KMS-11 (cell line): Measurements from ENCODE around the gene PTGR1.
A peak's percentile ranks its signal among the peaks of the same experiment; 100 is the strongest.
"Not testable (repeated sequence)": the region's sequence is repeated elsewhere in the genome, so short reads cannot be mapped to it uniquely, and the experiment has no call there.

Experiments used
- H2AFZ ChIP-seq: fragments of 200-600 bp; sonication (generic); 2 replicates; pipeline ENCODE4 v1.6.1; 2016; ENCODE audit warnings: antibody characterized with exemption, mixed run types, low read depth
- H3K27ac ChIP-seq: fragments of 200-600 bp; sonication (generic); 2 replicates; pipeline ENCODE4 v1.6.1; 2016; ENCODE audit warnings: mild to moderate bottlenecking, mixed run types
- H3K27me3 ChIP-seq: fragments of 200-600 bp; sonication (generic); 2 replicates; pipeline ENCODE4 v1.6.1; 2017; ENCODE audit warnings: mild to moderate bottlenecking, low read depth, mixed run types, moderate library complexity; ENCODE audit not compliant: insufficient read depth
- H3K36me3 ChIP-seq: fragments of 200-600 bp; sonication (generic); 2 replicates; pipeline ENCODE4 v1.6.1; 2017; ENCODE audit warnings: mild to moderate bottlenecking, mixed run types; ENCODE audit not compliant: insufficient read depth
- H3K4me1 ChIP-seq: fragments of 200-600 bp; sonication (generic); 2 replicates; pipeline ENCODE4 v1.6.1; 2016; ENCODE audit warnings: mild to moderate bottlenecking, low read depth, mixed run types; ENCODE audit not compliant: poor library complexity, severe bottlenecking
- H3K4me2 ChIP-seq: fragments of 200-600 bp; sonication (generic); 2 replicates; pipeline ENCODE4 v1.7.0; 2016; ENCODE audit warnings: mild to moderate bottlenecking, mixed run types
- H3K4me3 ChIP-seq: fragments of 200-600 bp; sonication (generic); IDR thresholded peaks from 2 replicates; pipeline ENCODE4 v1.6.1; 2017; ENCODE audit warnings: low read depth, low read length, mixed read lengths; ENCODE audit not compliant: insufficient read depth
- H3K79me2 ChIP-seq: fragments of 200-600 bp; sonication (generic); 2 replicates; pipeline ENCODE4 v1.6.1; 2016; ENCODE audit warnings: low read depth, mixed run types; ENCODE audit not compliant: insufficient read depth
- H3K9ac ChIP-seq: fragments of 200-600 bp; sonication (generic); 2 replicates; pipeline ENCODE4 v1.6.1; 2016; ENCODE audit warnings: mild to moderate bottlenecking, mixed run types
- H4K20me1 ChIP-seq: fragments of 200-600 bp; sonication (generic); 2 replicates; pipeline ENCODE4 v1.6.1; 2016; ENCODE audit warnings: mild to moderate bottlenecking, mixed run types; ENCODE audit not compliant: insufficient read depth
- CTCF ChIP-seq: fragments of 200-600 bp; sonication (generic); conservative IDR thresholded peaks from 2 replicates; pipeline ENCODE4 v1.6.1; 2017; ENCODE audit warnings: low read depth, mild to moderate bottlenecking, antibody characterized with exemption, low read length, moderate library complexity, mixed read lengths

Gene PTGR1

GRCh38 chr9:111622626-111623025 lies 23.2 kb upstream of the PTGR1 start:
- no peaks in the 10 kb centered on the region for H3K79me2 ChIP-seq
- no peaks in the 10 kb centered on the region for H4K20me1 ChIP-seq
- H3K4me3 ChIP-seq: no peak overlapping the region
- no peak for TF ChIP-seq CTCF
- H3K27me3 ChIP-seq: no peaks in the 10 kb centered on the region
- no peaks in the 10 kb centered on the region for H3K36me3 ChIP-seq
- no peak overlapping the region for H2AFZ ChIP-seq
- no peak overlapping the region for H3K4me2 ChIP-seq
- no peaks in the 10 kb centered on the region for H3K4me1 ChIP-seq
- no peak overlapping the region for H3K9ac ChIP-seq
- no peak overlapping the region for H3K27ac ChIP-seq

- Histone ChIP-seq H3K27ac (no peak overlapping the region), H3K9ac (no peak overlapping the region), H3K4me2 (no peak overlapping the region), H3K36me3 (no peaks in the 10 kb centered on the region), H3K4me3 (no peak overlapping the region), H3K27me3 (no peaks in the 10 kb centered on the region), H4K20me1 (no peaks in the 10 kb centered on the region), H3K79me2 (no peaks in the 10 kb centered on the region), H3K4me1 (no peaks in the 10 kb centered on the region), H2AFZ (no peak overlapping the region)
- peak; percentile 48; the same call in 1 of the 2 replicates for TF ChIP-seq CTCF
These were observed 22.5 kb upstream of the PTGR1 start for GRCh38 chr9:111621895-111622480.

GRCh38 chr9:111617349-111617748 lies 17.9 kb upstream of the PTGR1 start:
- not testable (repeated sequence) for H3K79me2 ChIP-seq, H3K9ac ChIP-seq, H2AFZ ChIP-seq, H3K4me1 ChIP-seq, H3K4me2 ChIP-seq, H3K36me3 ChIP-seq, H3K27ac ChIP-seq, H4K20me1 ChIP-seq, H3K4me3 ChIP-seq, H3K27me3 ChIP-seq

GRCh38 chr9:111615928-111616327 lies 16.5 kb upstream of the PTGR1 start:
- Histone ChIP-seq H3K4me2 (no peak overlapping the region), H2AFZ (no peak overlapping the region), H3K36me3 (no peaks in the 10 kb centered on the region), H3K4me1 (no peaks in the 10 kb centered on the region), H3K79me2 (no peaks in the 10 kb centered on the region), H3K27me3 (no peaks in the 10 kb centered on the region), H3K9ac (no peak overlapping the region), H3K27ac (no peak overlapping the region), H4K20me1 (no peaks in the 10 kb centered on the region), H3K4me3 (no peak overlapping the region)
- TF ChIP-seq CTCF: no peak

GRCh38 chr9:111613436-111614040 lies 14.1 kb upstream of the PTGR1 start:
- H3K27ac ChIP-seq: no peak overlapping the region
- H3K27me3 ChIP-seq: no peaks in the 10 kb centered on the region
- no peaks in the 10 kb centered on the region for H4K20me1 ChIP-seq
- TF ChIP-seq CTCF: no peak
- H3K4me1 ChIP-seq: no peaks in the 10 kb centered on the region
- no peak overlapping the region for H2AFZ ChIP-seq
- H3K4me2 ChIP-seq: no peak overlapping the region
- H3K9ac ChIP-seq: no peak overlapping the region
- no peaks in the 10 kb centered on the region for H3K79me2 ChIP-seq
- no peaks in the 10 kb centered on the region for H3K36me3 ChIP-seq
- no peak overlapping the region for H3K4me3 ChIP-seq
